GM10248 (cell line): ENCODE data around the gene MLLT10.

Experiments
- CTCF ChIA-PET: fragments of 300-600 bp; sonication (Branson Sonifier 250); formaldehyde crosslinking; extraction: SDS; loops from one replicate; lab custom pipeline; 2021; ENCODE audit warnings: antibody characterized with exemption; lab: Yijun Ruan, JAX
- POLR2A ChIA-PET: fragments of 350-650 bp; sonication (Branson Sonifier 250); formaldehyde crosslinking; extraction: SDS; loops from one replicate; lab custom pipeline; 2020; ENCODE audit warnings: antibody characterized with exemption; lab: Yijun Ruan, JAX
- DNase-seq: peaks from one replicate; pipeline ENCODE4 v3.0.0; 2012; ENCODE audit errors: extremely low spot score
- CTCF ChIP-seq: IDR thresholded peaks from 2 replicates; pipeline ENCODE4 v1.5.1; 2012; ENCODE audit warnings: mild to moderate bottlenecking, low read depth; ENCODE audit errors: extremely low read depth, missing control alignments, control extremely low read depth

The MLLT10 gene

GRCh38 chr10:21757185-21757901 is 223.3 kb downstream of the MLLT10 start:
- no peak for DNase-seq
- ChIA-PET CTCF (interaction anchor here (0.9 to 2.6 kb wide), 5 partner anchors 10 to 272 kb away, joined by 3 to 7 read pairs (median 4); no protein-coding TSS in a partner anchor), POLR2A (no interaction called here)
- no peak for TF ChIP-seq CTCF

- CTCF ChIA-PET, result interaction anchor here (1.0 to 2.6 kb wide), 4 partner anchors 11 to 272 kb away, joined by 3 to 7 read pairs (median 4); no protein-coding TSS in a partner anchor
- POLR2A ChIA-PET, result no interaction called here
- DNase-seq, result no peak
- no peak for TF ChIP-seq CTCF
Observed at GRCh38 chr10:21758239-21758638, 224.2 kb downstream of the MLLT10 start.

GRCh38 chr10:21758696-21759095 is 224.7 kb downstream of the MLLT10 start:
- POLR2A ChIA-PET, result no interaction called here
- CTCF ChIA-PET, result interaction anchor here (1.0 to 2.6 kb wide), 5 partner anchors 11 to 273 kb away, joined by 3 to 7 read pairs (median 3); no protein-coding TSS in a partner anchor
- no peak for DNase-seq
- no peak for TF ChIP-seq CTCF

- DNase-seq, result no peak
- TF ChIP-seq CTCF, result no peak
- ChIA-PET CTCF (interaction anchor here (1.0 to 2.6 kb wide), 4 partner anchors 12 to 47 kb away, joined by 3 to 7 read pairs (median 4); no protein-coding TSS in a partner anchor), POLR2A (no interaction called here)
Observed at GRCh38 chr10:21759232-21759631, 225.2 kb downstream of the MLLT10 start.

- ChIA-PET CTCF (interaction anchor here (1.1 to 1.5 kb wide), 4 partner anchors 9 to 40 kb away, joined by 3 to 5 read pairs (median 3); no protein-coding TSS in a partner anchor), POLR2A (no interaction called here)
- TF ChIP-seq CTCF, result no peak
- DNase-seq, result no peak
Observed at GRCh38 chr10:21760332-21760731, 226.3 kb downstream of the MLLT10 start.

GRCh38 chr10:21764466-21765189 is 230.6 kb downstream of the MLLT10 start:
- CTCF ChIA-PET, result no interaction called here
- no peak for TF ChIP-seq CTCF
- POLR2A ChIA-PET, result no interaction called here
- no peak for DNase-seq
